HepG2 (cell line): ENCODE measurements around the gene CMTM1. TPM values are rescaled to one million over a fixed set of nuclear protein-coding genes. Genes with fewer than 3 reads are reported as not detected.

Source experiments
- ARHGAP35 ChIP-seq: sonication (generic); formaldehyde crosslinking; IDR thresholded peaks from 2 replicates; pipeline ENCODE4 v1.9.0; 2022; ENCODE audit warnings: mild to moderate bottlenecking, inconsistent platforms, moderate library complexity, missing genetic modification reagents, borderline replicate concordance
- BRF2 ChIP-seq: sonication (generic); formaldehyde crosslinking; IDR thresholded peaks from 2 replicates; pipeline ENCODE4 v1.8.1; 2022; ENCODE audit warnings: mild to moderate bottlenecking, missing genetic modification reagents
- DZIP1 ChIP-seq: sonication (generic); formaldehyde crosslinking; IDR thresholded peaks from 2 replicates; pipeline ENCODE4 v1.5.0; 2020; ENCODE audit warnings: mild to moderate bottlenecking, missing genetic modification reagents
- ELF3 ChIP-seq: IDR thresholded peaks from 2 replicates; pipeline ENCODE4 v1.6.1; 2016; ENCODE audit warnings: missing genetic modification reagents, missing compliant biosample characterization
- MXD4 ChIP-seq: IDR thresholded peaks from 2 replicates; pipeline ENCODE4 v1.6.1; 2016; ENCODE audit warnings: mild to moderate bottlenecking, missing biosample characterization, missing genetic modification reagents
- SRSF1 ChIP-seq: fragments of 200-400 bp; formaldehyde crosslinking; optimal IDR thresholded peaks from 2 replicates; pipeline ENCODE3; 2017; ENCODE audit warnings: mild to moderate bottlenecking, low read depth, low read length, moderate library complexity
- TEAD3 ChIP-seq: optimal IDR thresholded peaks from 2 replicates; pipeline ENCODE3; 2016; ENCODE audit warnings: borderline replicate concordance
- THAP7 ChIP-seq: sonication (generic); formaldehyde crosslinking; IDR thresholded peaks from 2 replicates; pipeline ENCODE4 v1.8.1; 2023; ENCODE audit warnings: mild to moderate bottlenecking, missing genetic modification reagents
- TRIM24 ChIP-seq: sonication (generic); formaldehyde crosslinking; IDR thresholded peaks from 2 replicates; pipeline ENCODE4 v1.8.0; 2022; ENCODE audit warnings: mild to moderate bottlenecking, missing genetic modification reagents
- ZFP37 ChIP-seq: sonication (generic); formaldehyde crosslinking; IDR thresholded peaks from 2 replicates; pipeline ENCODE4 v1.4.0; 2020; ENCODE audit warnings: missing genetic modification reagents, borderline replicate concordance
- ZNF10 ChIP-seq: sonication (generic); formaldehyde crosslinking; IDR thresholded peaks from 2 replicates; pipeline ENCODE4 v1.4.0; 2020; ENCODE audit warnings: mild to moderate bottlenecking, low read depth, missing genetic modification reagents, borderline replicate concordance
- ZNF335 ChIP-seq: sonication (generic); formaldehyde crosslinking; IDR thresholded peaks from 2 replicates; pipeline ENCODE4 v1.4.0; 2020; ENCODE audit warnings: missing genetic modification reagents
- ZNF709 ChIP-seq: sonication (generic); formaldehyde crosslinking; IDR thresholded peaks from 2 replicates; pipeline ENCODE4 v1.5.0; 2020; ENCODE audit warnings: mild to moderate bottlenecking, missing genetic modification reagents
- ZNF780A ChIP-seq: sonication (generic); formaldehyde crosslinking; IDR thresholded peaks from 2 replicates; pipeline ENCODE4 v1.8.0; 2022; ENCODE audit warnings: mild to moderate bottlenecking, missing genetic modification reagents, moderate library complexity
- ZSCAN21 ChIP-seq: sonication (generic); formaldehyde crosslinking; IDR thresholded peaks from 2 replicates; pipeline ENCODE4 v1.8.0; 2022; ENCODE audit warnings: mild to moderate bottlenecking, missing genetic modification reagents, moderate library complexity, borderline replicate concordance
- ZUFSP ChIP-seq: sonication (generic); formaldehyde crosslinking; IDR thresholded peaks from 2 replicates; pipeline ENCODE4 v1.9.0; 2021; ENCODE audit warnings: missing genetic modification reagents, mild to moderate bottlenecking, borderline replicate concordance
- polyA plus RNA-seq, 8 experiments: library from polyadenylated mRNA; depleted of rRNA in 3 of 8; stranded (reverse) in 7 of 8; unstranded in 1 of 8; fragments of >200 nt; fragmentation: Illumina TruSeq in 4 of 8; extraction: Trizol in 4 of 8; gene quantifications; 2 replicates each; pipeline versions ENCODE4 v1.2.1 to v1.2.3, GENCODE V29; 2011 to 2016; ENCODE audit warnings: low read depth in 4 of 8, missing spikeins in 1 of 8, mixed read lengths in 1 of 8; ENCODE audit not compliant: insufficient read depth in 1 of 8
- total RNA-seq, 5 experiments: library from RNA; depleted of rRNA; stranded (reverse); fragments of >200 nt; fragmentation: Illumina TruSeq; extraction: Trizol; gene quantifications; 2 replicates each; pipeline ENCODE4 v1.2.3, GENCODE V29; 2016; ENCODE audit warnings: low read depth in 1 of 5
- TF ChIP-seq, protein P1 (sequence below): sonication (generic); formaldehyde crosslinking; IDR thresholded peaks from 2 replicates; pipeline ENCODE4 v1.4.0; 2020; ENCODE audit warnings: mild to moderate bottlenecking, missing genetic modification reagents

CMTM1 gene
- total and polyA plus RNA-seq, 2 of the 13 experiments (the other 11 are each of a cell fraction or from before 2014, with no cell fraction given) = 1.7 to 2.9 TPM

DNA sequence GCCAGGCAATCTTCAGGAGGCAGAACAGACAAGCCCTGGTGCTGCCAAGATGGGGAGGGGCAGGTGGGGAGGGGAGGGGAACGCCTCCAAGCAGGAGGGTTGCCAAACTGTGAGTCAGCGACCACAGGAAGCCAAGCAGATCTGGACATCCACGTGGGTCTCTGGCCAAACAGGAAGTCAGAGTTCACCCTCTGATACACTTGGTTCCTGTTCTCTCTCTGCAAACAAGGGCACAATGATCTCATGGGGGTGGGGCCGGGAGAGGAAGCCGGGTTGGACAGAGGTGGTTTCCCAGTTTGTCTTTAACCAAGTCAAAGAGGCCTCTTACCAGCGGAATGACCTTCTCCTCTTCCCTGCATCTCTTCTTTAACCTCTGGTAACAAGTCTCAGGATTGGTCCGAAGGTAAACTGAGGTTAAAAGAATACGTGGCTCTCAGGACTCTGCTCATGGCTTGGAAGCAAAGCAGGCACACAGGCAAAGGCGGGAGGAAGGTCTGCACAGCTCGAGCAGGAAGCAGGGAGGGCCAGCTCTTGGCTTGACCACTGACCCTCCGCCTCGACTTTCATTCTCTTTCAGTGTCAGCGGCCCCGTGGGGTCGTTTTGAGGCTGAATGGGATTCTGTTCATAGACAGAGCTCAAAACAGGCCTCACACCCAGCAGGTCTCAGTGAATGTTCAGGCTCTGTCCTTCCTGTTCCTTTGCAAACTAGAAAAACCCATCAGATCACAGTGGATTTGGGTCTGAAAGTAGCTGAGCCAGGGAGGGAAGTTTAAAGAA, 49.2 kb upstream of the CMTM1 start (continued):
- TF ChIP-seq, protein P1, sequence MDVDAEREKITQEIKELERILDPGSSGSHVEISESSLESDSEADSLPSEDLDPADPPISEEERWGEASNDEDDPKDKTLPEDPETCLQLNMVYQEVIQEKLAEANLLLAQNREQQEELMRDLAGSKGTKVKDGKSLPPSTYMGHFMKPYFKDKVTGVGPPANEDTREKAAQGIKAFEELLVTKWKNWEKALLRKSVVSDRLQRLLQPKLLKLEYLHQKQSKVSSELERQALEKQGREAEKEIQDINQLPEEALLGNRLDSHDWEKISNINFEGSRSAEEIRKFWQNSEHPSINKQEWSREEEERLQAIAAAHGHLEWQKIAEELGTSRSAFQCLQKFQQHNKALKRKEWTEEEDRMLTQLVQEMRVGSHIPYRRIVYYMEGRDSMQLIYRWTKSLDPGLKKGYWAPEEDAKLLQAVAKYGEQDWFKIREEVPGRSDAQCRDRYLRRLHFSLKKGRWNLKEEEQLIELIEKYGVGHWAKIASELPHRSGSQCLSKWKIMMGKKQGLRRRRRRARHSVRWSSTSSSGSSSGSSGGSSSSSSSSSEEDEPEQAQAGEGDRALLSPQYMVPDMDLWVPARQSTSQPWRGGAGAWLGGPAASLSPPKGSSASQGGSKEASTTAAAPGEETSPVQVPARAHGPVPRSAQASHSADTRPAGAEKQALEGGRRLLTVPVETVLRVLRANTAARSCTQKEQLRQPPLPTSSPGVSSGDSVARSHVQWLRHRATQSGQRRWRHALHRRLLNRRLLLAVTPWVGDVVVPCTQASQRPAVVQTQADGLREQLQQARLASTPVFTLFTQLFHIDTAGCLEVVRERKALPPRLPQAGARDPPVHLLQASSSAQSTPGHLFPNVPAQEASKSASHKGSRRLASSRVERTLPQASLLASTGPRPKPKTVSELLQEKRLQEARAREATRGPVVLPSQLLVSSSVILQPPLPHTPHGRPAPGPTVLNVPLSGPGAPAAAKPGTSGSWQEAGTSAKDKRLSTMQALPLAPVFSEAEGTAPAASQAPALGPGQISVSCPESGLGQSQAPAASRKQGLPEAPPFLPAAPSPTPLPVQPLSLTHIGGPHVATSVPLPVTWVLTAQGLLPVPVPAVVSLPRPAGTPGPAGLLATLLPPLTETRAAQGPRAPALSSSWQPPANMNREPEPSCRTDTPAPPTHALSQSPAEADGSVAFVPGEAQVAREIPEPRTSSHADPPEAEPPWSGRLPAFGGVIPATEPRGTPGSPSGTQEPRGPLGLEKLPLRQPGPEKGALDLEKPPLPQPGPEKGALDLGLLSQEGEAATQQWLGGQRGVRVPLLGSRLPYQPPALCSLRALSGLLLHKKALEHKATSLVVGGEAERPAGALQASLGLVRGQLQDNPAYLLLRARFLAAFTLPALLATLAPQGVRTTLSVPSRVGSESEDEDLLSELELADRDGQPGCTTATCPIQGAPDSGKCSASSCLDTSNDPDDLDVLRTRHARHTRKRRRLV (CRISPR knock-in tag) = 0 out of 2 replicates have a peak, but pooled peaks have one; percentile 71
- peak; percentile 96 for TF ChIP-seq ZFP37 (CRISPR knock-in tag)
- peak; percentile 85 for TF ChIP-seq TEAD3 (CRISPR knock-in tag)
- 0 out of 2 replicates have a peak, but pooled peaks have one; percentile 39 for TF ChIP-seq BRF2 (CRISPR knock-in tag)
- peak; percentile 81 for TF ChIP-seq THAP7 (CRISPR knock-in tag)
- TF ChIP-seq TRIM24 (CRISPR knock-in tag) = no peak
- peak; percentile 36 for TF ChIP-seq SRSF1
- TF ChIP-seq ZNF335 (CRISPR knock-in tag) = peak; percentile 91; the same call in 1 of the 2 replicates
- TF ChIP-seq ZNF780A (CRISPR knock-in tag) = no peak
- no peak for TF ChIP-seq DZIP1 (CRISPR knock-in tag)
- TF ChIP-seq ARHGAP35 = peak; percentile 8; the same call in 1 of the 2 replicates
- peak; percentile 99 for TF ChIP-seq ELF3 (CRISPR knock-in tag)
- TF ChIP-seq ZSCAN21 (CRISPR knock-in tag) = peak; percentile 80
- no peak for TF ChIP-seq ZNF10 (CRISPR knock-in tag)
- no peak for TF ChIP-seq ZUFSP (CRISPR knock-in tag)
- TF ChIP-seq MXD4 (CRISPR knock-in tag) = peak; percentile 96
- TF ChIP-seq ZNF709 (CRISPR knock-in tag) = 0 out of 2 replicates have a peak, but pooled peaks have one; percentile 76
